Measurements from ENCODE around the gene SERPINE2.
A peak's percentile ranks its signal among the peaks of the same experiment; 100 is the strongest.

The SERPINE2 gene, protein sequence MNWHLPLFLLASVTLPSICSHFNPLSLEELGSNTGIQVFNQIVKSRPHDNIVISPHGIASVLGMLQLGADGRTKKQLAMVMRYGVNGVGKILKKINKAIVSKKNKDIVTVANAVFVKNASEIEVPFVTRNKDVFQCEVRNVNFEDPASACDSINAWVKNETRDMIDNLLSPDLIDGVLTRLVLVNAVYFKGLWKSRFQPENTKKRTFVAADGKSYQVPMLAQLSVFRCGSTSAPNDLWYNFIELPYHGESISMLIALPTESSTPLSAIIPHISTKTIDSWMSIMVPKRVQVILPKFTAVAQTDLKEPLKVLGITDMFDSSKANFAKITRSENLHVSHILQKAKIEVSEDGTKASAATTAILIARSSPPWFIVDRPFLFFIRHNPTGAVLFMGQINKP

DNA sequence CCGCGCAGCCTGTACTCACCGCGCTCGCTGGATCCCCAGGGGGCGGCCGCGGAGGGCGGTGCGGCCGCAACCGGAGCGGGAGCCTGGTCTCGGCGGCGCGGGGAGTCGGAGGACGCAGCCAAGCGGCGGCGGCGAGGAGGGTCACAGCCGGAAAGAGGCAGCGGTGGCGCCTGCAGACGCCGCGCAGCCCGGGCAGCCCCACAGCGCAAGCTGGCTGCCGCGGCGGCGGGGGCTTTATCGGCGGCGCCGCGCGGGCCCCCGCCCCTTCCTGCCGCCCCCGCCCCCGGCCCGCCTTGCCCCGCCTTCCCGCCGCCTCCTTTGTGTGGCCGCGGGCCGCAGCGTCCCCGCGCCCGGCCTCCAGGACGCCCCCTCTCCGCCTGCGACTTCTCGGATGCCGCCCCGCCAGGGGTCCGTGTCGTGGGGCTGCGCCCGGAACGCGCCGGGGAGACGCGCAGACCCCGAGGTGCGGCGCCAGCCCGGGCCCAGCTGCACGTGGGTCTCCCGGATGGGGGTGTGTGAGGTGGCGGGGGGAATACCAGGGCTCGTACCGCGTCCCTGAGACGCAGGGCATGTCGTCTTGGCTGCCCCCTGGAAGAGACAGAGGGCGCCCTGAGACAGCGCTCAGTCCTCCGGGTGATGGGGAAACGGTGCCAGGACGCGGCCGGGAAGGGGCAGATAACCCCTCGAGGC is at the start of gene SERPINE2:
Gene SERPINE2, minus strand, starts transcription at position 207 of the 690 bp plus-strand sequence. CDS start 37,386 bp downstream, outside the sequence.
- TF ChIP-seq, protein P1, sequence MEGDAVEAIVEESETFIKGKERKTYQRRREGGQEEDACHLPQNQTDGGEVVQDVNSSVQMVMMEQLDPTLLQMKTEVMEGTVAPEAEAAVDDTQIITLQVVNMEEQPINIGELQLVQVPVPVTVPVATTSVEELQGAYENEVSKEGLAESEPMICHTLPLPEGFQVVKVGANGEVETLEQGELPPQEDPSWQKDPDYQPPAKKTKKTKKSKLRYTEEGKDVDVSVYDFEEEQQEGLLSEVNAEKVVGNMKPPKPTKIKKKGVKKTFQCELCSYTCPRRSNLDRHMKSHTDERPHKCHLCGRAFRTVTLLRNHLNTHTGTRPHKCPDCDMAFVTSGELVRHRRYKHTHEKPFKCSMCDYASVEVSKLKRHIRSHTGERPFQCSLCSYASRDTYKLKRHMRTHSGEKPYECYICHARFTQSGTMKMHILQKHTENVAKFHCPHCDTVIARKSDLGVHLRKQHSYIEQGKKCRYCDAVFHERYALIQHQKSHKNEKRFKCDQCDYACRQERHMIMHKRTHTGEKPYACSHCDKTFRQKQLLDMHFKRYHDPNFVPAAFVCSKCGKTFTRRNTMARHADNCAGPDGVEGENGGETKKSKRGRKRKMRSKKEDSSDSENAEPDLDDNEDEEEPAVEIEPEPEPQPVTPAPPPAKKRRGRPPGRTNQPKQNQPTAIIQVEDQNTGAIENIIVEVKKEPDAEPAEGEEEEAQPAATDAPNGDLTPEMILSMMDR (conservative IDR thresholded peaks at IDR 0.05): peak; percentile 17; the same call in 1 of the 2 replicates
- TF ChIP-seq ZFX (IDR thresholded peaks at IDR 0.05): no peak
- peak within 1 kb of the TSS; percentile 26 for H3K27ac ChIP-seq

DNA sequence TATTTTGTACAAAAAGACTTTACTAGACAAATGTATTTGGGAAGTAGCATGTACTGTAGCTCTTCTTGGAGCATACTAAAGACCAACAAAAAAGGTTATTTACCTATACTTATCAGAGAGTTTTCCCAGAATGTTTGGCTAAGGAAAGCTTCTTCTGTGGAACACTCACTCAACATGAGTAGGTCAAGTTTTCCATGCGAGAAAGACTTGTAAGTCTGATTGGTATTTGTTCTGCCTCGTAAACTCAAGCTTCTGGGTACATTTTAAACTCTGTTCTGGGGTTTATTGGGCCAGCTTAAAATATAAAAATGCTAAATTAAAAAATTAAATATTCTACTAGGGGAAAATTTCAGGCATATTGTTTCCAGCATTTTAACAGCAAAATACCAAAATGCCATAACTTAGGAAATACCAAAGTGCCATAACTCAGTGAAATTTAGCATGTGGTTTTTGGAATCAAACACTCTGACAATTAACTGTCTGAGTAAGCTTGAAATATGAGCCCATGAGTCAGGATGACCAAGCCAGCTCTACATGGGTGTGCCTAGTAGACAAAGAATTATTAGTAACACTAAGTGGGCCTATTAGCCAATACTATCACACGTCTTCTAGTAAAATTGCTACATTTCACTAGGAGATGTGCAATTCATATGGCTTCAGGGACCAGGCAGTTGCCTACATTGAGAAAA is 47.3 kb upstream of the SERPINE2 start:
- no peak overlapping the region for H3K27ac ChIP-seq
- no peak for TF ChIP-seq ZFX (IDR thresholded peaks at IDR 0.05)
- TF ChIP-seq, protein P1 (conservative IDR thresholded peaks at IDR 0.05): no peak

DNA sequence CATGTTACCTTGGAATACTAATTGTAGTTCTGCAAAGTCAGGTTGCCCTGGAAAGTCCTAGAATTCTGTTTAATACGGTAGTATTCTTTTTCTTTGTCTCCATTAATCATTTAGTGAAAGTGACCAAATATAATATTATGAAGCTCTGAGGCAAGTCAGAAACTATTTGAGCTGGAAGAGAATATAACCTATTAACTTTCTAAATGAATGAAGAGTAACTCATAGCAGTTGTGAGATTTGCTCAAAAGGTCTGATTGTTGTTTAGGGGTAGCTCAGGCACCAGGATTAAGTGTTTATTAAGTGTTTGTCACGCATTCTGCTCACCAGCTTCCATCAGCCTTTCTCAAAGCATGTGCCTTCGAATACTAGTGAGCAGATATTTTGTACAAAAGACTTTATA is 46.7 kb upstream of the SERPINE2 start:
- no peak for TF ChIP-seq ZFX (IDR thresholded peaks at IDR 0.05)
- TF ChIP-seq, protein P1 (conservative IDR thresholded peaks at IDR 0.05): no peak
- H3K27ac ChIP-seq: no peak overlapping the region

DNA sequence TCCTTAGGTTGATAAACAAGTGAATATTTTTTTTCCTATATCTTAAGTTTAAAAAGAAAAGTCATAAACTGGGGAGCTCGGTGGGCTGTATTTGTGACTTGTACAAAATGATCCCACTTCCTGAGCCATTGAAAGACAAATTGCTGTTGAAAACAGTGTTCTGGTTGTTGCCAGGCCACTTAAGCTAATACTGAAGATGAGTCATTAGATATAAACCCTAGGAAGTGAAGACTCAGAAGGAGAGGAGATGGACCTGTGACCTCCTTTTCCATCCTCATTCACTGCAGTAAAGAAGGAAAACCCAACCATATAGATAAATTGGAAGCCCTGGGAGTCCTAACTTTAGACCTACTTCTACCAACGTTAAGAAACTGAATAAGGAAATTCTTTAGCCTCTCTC is 46.2 kb upstream of the SERPINE2 start:
- no peak overlapping the region for H3K27ac ChIP-seq

DNA sequence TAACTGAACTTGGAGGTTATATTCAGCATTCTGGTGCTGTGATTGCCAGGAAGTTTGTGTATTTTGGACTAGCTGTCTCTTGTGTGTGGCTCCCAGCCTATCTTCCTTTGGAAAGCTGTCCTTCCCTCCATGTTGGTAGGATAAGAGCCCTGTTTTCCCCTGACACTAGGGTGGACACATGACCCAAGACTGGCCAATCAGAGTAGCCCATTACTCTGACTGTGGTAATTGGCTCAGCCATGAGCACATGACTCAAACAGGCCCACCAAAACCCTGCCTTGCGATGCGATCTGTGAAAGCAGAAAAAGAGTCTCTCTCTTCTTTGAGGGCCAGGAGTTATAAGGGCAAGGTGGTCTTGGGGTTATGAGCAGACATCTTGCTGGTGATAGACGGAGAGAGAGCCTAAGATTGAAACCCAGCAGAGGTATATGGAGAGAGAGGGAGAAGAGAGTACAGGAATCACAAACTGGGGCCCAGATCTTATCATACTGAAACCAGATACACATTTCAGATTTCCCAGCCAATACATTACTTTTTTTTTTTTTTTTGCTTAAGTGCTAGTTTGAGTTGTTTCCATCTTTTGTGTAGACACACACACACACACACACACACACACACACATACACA is 45.3 kb upstream of the SERPINE2 start:
- no peak overlapping the region for H3K27ac ChIP-seq
- no peak for TF ChIP-seq ZFX (IDR thresholded peaks at IDR 0.05)
- TF ChIP-seq, protein P1 (conservative IDR thresholded peaks at IDR 0.05): no peak

More for the DNA sequence above, 46.2 kb upstream of the SERPINE2 start:
- TF ChIP-seq, protein P1 (conservative IDR thresholded peaks at IDR 0.05): no peak
- no peak for TF ChIP-seq ZFX (IDR thresholded peaks at IDR 0.05)

DNA sequence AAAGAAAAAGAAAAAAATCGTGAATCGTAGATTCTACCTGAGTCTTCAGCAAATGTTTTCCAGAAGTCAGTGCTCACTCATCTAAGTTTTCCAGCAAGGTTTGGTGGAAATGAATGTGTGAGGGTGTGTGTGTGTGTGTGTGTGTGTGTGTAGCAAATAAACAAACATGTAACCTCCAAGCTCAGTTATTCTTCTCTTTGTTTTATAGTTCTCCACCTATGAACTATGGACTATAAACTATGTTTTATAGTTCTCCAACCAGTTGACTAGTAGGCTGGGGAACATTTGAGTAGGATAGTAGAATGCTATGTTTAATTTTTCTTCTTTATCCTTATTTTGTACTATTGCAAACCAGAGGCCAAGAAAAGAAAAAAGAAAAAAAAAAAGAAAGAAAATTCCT is 44.6 kb upstream of the SERPINE2 start:
- no peak for TF ChIP-seq ZFX (IDR thresholded peaks at IDR 0.05)
- TF ChIP-seq, protein P1 (conservative IDR thresholded peaks at IDR 0.05): no peak

More for the DNA sequence above, 44.6 kb upstream of the SERPINE2 start:
- no peak overlapping the region for H3K27ac ChIP-seq
